ENCODE measurements around the gene MAEL. TPM values are rescaled to one million over a fixed set of nuclear protein-coding genes. Genes with fewer than 3 reads are reported as not detected.

The MAEL gene
- polyA plus RNA-seq, 1 donor from 2014 or later, result not detected

DNA sequence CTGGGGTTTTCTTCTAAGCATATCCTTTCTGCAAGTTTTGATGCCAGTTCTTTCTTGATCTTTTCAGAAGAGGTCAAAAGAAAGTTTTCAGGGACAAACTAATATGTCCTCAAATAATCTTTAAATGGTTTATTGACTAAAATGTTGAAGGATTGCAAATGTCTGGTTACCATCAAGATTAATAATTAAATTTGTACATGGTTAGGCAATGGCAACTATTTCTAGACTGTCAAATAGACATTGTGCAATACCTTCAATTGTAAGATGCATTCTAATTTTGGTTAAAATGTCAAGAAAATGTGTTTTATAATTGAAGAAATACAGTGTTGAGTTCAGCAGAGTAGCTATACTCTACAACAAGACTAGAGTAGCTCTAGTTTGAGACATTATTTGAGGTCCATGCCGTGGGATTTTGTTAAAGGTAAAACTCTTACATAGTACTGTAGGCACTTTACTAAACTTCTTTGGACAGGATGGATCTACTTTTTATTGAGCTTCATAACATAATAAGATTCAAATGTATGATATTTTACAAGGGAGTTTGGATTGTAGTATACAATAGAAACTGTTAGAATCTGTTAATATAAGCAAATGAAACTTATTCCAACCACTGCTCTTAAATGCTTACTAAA, 22.6 kb downstream of the MAEL start:
- no peaks in the 10 kb centered on the region for H3K27me3 ChIP-seq (ENCODE audit: insufficient read depth, low read depth, low read length)
- H3K27ac ChIP-seq (ENCODE audit: low read length), result no peak overlapping the region
- no peaks in the 10 kb centered on the region for H3K9me2 ChIP-seq (ENCODE audit: insufficient read depth, low read length)
- no peak overlapping the region for H3K9ac ChIP-seq (ENCODE audit: low read length)
- no peak overlapping the region for H3K4me3 ChIP-seq (ENCODE audit: low read length)
- H3K9me3 ChIP-seq (ENCODE audit: low read length), result no peaks in the 10 kb centered on the region
- H4K20me1 ChIP-seq (ENCODE audit: insufficient read depth), result no peaks in the 10 kb centered on the region
- no peak for TF ChIP-seq EP300 (conservative IDR thresholded peaks at IDR 0.05; ENCODE audit: poor library complexity, severe bottlenecking)
- TF ChIP-seq TAF1 (IDR thresholded peaks at IDR 0.05; ENCODE audit: low read depth), result no peak
- TF ChIP-seq POLR2AphosphoS5 (IDR thresholded peaks at IDR 0.05), result no peak
- no peak for TF ChIP-seq MXI1 (conservative IDR thresholded peaks at IDR 0.05; ENCODE audit: poor library complexity, severe bottlenecking)
- no peak for TF ChIP-seq SMC3 (conservative IDR thresholded peaks at IDR 0.05; ENCODE audit: poor library complexity)
- H3F3A ChIP-seq (ENCODE audit: insufficient read depth, low read length, poor library complexity, severe bottlenecking), result no peaks in the 10 kb centered on the region
- no peaks in the 10 kb centered on the region for H3K36me3 ChIP-seq (ENCODE audit: insufficient read depth, low read length)
- H3K4me2 ChIP-seq (ENCODE audit: low read length), result no peak overlapping the region
- H3K79me2 ChIP-seq (replicated peaks; ENCODE audit: insufficient read depth, low read length), result no peaks in the 10 kb centered on the region
- H2AFZ ChIP-seq (ENCODE audit: low read depth, low read length), result no peak overlapping the region

DNA sequence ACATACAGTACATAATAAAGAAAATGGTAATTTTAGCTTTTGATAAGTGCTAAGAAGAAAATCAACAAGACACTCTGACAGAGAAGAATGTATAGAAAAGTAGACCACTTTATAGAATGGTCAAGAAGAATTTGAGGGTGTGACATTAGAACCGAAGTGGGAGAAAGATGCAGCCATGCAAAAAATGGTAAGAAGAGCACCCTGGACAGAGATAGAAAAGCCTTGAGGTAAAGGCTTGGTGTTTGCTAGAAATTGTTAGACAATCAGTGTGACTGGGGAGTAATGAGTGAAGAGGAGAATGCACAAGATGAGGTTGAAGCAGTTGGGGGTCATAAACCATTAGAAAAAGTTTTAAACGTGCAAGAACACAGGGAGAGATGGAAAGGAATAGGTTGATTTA, 23.5 kb downstream of the MAEL start:
- H3K79me2 ChIP-seq (replicated peaks; ENCODE audit: insufficient read depth, low read length), result no peaks in the 10 kb centered on the region
- H3K36me3 ChIP-seq (ENCODE audit: insufficient read depth, low read length), result no peaks in the 10 kb centered on the region
- H4K20me1 ChIP-seq (ENCODE audit: insufficient read depth), result no peaks in the 10 kb centered on the region
- H3K9ac ChIP-seq (ENCODE audit: low read length), result no peak overlapping the region
- no peaks in the 10 kb centered on the region for H3F3A ChIP-seq (ENCODE audit: insufficient read depth, low read length, poor library complexity, severe bottlenecking)
- H3K4me3 ChIP-seq (ENCODE audit: low read length), result no peak overlapping the region
- H3K9me2 ChIP-seq (ENCODE audit: insufficient read depth, low read length), result no peaks in the 10 kb centered on the region
- H3K27ac ChIP-seq (ENCODE audit: low read length), result no peak overlapping the region
- no peak overlapping the region for H3K4me2 ChIP-seq (ENCODE audit: low read length)
- no peaks in the 10 kb centered on the region for H3K27me3 ChIP-seq (ENCODE audit: insufficient read depth, low read depth, low read length)
- H3K9me3 ChIP-seq (ENCODE audit: low read length), result no peaks in the 10 kb centered on the region
- no peak overlapping the region for H2AFZ ChIP-seq (ENCODE audit: low read depth, low read length)
- TF ChIP-seq, protein P1, sequence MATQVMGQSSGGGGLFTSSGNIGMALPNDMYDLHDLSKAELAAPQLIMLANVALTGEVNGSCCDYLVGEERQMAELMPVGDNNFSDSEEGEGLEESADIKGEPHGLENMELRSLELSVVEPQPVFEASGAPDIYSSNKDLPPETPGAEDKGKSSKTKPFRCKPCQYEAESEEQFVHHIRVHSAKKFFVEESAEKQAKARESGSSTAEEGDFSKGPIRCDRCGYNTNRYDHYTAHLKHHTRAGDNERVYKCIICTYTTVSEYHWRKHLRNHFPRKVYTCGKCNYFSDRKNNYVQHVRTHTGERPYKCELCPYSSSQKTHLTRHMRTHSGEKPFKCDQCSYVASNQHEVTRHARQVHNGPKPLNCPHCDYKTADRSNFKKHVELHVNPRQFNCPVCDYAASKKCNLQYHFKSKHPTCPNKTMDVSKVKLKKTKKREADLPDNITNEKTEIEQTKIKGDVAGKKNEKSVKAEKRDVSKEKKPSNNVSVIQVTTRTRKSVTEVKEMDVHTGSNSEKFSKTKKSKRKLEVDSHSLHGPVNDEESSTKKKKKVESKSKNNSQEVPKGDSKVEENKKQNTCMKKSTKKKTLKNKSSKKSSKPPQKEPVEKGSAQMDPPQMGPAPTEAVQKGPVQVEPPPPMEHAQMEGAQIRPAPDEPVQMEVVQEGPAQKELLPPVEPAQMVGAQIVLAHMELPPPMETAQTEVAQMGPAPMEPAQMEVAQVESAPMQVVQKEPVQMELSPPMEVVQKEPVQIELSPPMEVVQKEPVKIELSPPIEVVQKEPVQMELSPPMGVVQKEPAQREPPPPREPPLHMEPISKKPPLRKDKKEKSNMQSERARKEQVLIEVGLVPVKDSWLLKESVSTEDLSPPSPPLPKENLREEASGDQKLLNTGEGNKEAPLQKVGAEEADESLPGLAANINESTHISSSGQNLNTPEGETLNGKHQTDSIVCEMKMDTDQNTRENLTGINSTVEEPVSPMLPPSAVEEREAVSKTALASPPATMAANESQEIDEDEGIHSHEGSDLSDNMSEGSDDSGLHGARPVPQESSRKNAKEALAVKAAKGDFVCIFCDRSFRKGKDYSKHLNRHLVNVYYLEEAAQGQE (IDR thresholded peaks at IDR 0.05; ENCODE audit: borderline replicate concordance), result no peak
- TF ChIP-seq EP300 (conservative IDR thresholded peaks at IDR 0.05; ENCODE audit: poor library complexity, severe bottlenecking) (no peak), TAF1 (IDR thresholded peaks at IDR 0.05; ENCODE audit: low read depth) (no peak), EZH2 (IDR thresholded peaks at IDR 0.05; ENCODE audit: borderline replicate concordance, insufficient read depth, low read length, poor library complexity, severe bottlenecking) (no peak)
- TF ChIP-seq, protein P2, sequence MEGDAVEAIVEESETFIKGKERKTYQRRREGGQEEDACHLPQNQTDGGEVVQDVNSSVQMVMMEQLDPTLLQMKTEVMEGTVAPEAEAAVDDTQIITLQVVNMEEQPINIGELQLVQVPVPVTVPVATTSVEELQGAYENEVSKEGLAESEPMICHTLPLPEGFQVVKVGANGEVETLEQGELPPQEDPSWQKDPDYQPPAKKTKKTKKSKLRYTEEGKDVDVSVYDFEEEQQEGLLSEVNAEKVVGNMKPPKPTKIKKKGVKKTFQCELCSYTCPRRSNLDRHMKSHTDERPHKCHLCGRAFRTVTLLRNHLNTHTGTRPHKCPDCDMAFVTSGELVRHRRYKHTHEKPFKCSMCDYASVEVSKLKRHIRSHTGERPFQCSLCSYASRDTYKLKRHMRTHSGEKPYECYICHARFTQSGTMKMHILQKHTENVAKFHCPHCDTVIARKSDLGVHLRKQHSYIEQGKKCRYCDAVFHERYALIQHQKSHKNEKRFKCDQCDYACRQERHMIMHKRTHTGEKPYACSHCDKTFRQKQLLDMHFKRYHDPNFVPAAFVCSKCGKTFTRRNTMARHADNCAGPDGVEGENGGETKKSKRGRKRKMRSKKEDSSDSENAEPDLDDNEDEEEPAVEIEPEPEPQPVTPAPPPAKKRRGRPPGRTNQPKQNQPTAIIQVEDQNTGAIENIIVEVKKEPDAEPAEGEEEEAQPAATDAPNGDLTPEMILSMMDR (IDR thresholded peaks at IDR 0.05; ENCODE audit: poor library complexity, severe bottlenecking), result no peak

Measured in neural cell (in vitro differentiated cells).